GM12891 (cell line): ENCODE measurements around the gene TBC1D22A.

Source experiments
- PAX5 ChIP-seq: IDR thresholded peaks from 2 replicates; pipeline ENCODE4 v1.6.1; 2011; ENCODE audit warnings: low read length, moderate library complexity, mild to moderate bottlenecking; ENCODE audit not compliant: insufficient read depth, severe bottlenecking
- POLR2AphosphoS5 ChIP-seq: IDR thresholded peaks from 2 replicates; pipeline ENCODE4 v1.6.1; 2011; ENCODE audit warnings: low read depth, low read length, control low read depth
- TAF1 ChIP-seq: IDR thresholded peaks from 2 replicates; pipeline ENCODE4 v1.6.1; 2011; ENCODE audit warnings: low read depth, low read length, control low read depth

GRCh38 chr22:46934746-46935491 is 172.5 kb downstream of the TBC1D22A start:
- TF ChIP-seq POLR2AphosphoS5 (no peak), PAX5 (no peak), TAF1 (no peak)
